HG02798 (cell line): Measurements from ENCODE around the gene CLRN3.

ENCODE experiments used
- ATAC-seq: cut with Tn5 transposase; IDR thresholded peaks from one replicate; pipeline ENCODE4 v1.9.1; 2021; ENCODE audit warnings: mild to moderate bottlenecking; ENCODE audit not compliant: unreplicated experiment, poor library complexity

The CLRN3 gene, protein sequence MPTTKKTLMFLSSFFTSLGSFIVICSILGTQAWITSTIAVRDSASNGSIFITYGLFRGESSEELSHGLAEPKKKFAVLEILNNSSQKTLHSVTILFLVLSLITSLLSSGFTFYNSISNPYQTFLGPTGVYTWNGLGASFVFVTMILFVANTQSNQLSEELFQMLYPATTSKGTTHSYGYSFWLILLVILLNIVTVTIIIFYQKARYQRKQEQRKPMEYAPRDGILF

DNA sequence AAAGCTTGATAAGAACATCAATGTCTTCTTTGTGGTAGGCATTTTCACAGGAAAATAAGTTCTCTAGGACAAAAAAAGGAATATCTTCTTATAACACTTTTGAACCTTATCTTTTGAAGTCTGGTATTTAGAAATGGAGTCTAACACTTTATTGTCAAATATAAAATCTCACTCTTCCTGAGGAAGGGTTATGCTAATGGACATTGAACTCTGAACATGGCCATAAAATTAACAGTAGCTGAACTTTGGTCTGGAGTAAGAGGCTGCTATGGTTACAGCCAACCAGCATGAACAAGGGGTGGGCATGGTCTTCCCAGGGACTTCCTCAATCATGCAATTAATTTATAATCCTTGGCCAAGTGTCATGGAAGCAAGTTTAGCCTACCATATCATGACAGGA is at the start of gene CLRN3:
CLRN3 (minus strand) TSS at position 199 of the 400 bp plus-strand sequence; CDS start at position 42, 157 bp downstream.
- no peak for ATAC-seq

DNA sequence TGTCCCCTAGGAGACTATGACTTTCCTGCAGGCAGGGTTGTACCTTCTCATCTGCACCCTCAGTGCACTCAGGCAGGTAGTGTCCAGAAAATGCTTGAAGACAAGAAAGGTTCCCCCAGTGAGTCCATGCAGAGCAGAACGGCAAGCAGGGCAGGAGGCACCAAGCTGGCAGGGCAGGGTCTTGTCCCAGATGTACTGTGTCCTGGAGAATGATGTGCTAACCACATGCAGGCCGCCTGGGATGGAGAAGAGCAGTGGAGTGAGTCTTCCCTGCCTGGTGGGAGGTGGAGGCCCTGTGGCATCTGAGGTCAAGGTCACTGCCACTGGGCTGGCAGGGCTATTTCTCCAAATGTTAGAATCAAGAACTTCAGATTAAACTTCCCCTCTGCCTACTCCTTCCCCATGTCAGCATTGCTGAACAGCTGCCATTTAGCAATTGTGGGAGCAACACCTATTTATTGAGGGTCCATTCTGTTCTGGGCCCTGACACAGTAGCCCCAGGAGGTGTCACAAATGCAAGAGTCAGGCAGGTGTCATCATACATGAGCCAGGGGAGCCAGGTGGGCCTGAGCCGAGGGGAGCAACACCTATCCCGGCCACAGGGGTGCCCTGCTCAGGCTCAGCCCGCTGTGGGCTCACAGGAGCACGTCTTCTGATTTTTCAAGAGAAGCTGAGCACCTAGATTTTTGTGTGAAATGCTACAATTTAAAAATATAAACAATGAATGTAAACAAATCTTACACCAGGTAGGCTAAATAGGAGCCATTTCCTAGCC is 48.3 kb upstream of the CLRN3 start:
- no peak for ATAC-seq

DNA sequence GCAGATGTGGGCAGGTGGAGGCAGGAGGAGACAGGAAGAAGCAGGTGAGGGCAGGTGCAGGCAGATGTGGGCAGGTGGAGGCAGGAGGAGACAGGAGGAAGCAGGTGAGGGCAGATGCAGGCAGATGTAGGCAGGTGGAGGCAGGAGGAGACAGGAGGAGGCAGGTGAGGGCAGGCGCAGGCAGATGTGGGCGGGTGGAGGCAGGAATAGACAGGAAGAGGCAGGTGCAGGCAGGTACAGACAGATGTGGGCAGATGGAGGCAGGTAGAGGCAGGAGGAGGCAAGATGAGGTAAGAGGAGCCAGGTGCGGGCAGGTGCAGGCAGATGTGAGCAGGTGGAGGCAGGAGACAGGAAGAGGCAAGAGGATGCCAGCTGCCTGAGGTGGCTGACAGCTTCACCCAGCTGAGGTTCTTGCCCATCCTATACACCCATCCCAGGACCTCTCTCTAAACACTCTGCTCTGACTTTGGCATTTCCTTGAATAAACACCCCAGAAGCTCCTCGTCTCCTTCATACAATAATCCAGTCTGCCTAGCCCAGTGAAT is 47.1 kb upstream of the CLRN3 start:
- no peak for ATAC-seq

DNA sequence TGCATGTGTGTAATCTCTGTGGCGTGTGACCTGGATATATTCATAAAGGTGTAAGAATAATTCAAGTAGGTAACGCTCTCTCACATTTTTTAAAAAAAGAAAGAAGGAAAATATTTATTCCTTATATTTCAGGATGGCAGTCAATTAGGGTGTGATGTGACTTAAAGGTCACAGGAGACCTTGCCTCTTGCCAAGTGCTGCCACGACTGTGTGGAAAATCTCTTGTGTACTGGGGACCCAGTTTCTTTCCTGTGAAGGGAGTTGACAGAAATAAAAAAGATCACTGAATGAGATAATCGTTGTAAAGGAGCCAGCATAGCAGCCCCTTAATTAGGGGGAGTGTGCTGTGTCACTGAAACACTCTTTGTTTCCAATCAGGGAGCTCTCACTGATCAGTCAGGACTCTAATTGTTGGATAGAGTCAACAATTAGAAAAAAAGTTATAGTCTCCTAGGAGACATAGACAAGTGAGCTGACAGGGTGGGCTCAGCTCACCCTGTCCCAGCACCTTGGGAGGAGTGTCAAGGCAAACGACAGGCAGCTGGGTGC is 45.2 kb upstream of the CLRN3 start:
- no peak for ATAC-seq

DNA sequence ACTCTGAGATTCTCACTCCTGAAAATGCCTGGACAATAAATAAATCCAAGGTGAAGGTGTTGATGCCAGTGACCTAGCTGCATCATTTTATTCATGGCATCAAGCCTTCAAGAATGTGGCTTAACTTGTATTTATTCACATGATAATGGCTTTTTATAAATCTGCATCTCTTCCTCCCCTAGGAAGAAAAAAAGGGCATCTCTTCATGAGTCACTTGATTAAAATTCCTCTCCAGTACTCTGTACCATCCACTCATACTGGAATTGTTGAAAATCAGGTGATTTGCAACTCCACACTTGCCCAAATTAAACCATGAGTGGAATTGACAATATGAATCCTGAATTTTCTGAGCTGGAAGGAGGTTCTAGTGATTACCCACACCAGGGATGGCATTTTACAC is 44.3 kb upstream of the CLRN3 start:
- ATAC-seq, result no peak

- ATAC-seq, result no peak
Measured at GRCh38 chr10:127935071-127935561, 42.4 kb upstream of the CLRN3 start.

- ATAC-seq, result no peak
Measured at GRCh38 chr10:127934383-127934782, 41.6 kb upstream of the CLRN3 start.

DNA sequence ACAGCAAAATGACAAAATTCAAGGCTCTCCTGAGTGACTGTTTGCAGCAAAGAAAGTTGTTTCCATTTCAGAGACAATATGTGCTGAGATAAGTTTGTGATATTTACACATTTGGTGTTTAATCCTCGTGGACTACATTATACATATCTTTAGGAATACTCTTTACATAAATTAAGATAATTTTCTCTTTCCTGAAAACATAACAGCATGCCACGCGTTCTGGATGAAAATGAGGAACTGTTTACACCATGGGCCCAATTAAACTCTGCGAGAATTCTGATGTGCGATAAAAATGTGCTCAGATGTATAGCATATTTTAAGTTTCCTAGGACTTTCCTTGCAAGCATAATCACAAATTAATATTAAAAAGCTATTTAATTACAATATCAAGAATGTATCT is 40.5 kb upstream of the CLRN3 start:
- no peak for ATAC-seq

- no peak for ATAC-seq
Measured at GRCh38 chr10:127932521-127933270, 40.0 kb upstream of the CLRN3 start.

DNA sequence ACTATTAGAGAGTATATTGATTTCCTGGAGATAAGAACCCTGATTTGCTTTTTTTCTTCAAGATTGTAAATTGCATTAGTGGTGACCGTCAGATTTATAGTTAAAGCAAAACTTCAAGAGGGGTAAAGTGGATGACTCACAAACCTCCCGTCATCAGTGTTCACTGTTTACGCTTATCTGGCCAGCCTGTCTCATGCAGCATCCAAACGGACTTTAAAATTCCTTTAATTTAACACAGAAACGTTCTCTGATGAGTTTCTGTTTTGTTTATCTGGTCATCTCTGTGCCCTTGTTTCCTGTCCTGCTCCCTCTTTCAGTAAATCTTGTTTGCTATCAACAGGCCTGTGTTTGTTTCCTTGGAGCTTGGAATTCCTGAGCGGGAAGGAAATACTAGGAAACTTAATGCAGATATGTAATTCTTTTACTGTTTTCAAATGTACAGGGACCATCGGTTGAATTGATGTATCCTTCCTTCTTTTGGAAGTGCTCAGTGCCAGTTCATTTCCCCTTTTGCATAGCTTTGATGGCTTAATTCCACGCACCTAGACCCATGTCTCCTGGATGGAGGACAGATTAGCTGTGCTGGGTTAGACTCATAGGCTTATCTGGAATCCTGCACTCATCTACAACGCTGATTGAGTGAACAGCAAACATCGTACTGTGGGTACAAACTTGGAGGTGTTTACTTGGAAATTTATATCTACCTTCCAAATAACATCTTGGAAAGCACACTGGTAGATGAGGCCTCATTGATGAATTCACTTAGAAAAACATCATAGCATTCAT is 35.5 kb upstream of the CLRN3 start:
- ATAC-seq, result no peak

GRCh38 chr10:127926455-127926854 is 33.7 kb upstream of the CLRN3 start:
- no peak for ATAC-seq

GRCh38 chr10:127925471-127926207 is 32.9 kb upstream of the CLRN3 start:
- ATAC-seq, result no peak

- ATAC-seq, result no peak
Measured at GRCh38 chr10:127923646-127924045, 30.9 kb upstream of the CLRN3 start.

DNA sequence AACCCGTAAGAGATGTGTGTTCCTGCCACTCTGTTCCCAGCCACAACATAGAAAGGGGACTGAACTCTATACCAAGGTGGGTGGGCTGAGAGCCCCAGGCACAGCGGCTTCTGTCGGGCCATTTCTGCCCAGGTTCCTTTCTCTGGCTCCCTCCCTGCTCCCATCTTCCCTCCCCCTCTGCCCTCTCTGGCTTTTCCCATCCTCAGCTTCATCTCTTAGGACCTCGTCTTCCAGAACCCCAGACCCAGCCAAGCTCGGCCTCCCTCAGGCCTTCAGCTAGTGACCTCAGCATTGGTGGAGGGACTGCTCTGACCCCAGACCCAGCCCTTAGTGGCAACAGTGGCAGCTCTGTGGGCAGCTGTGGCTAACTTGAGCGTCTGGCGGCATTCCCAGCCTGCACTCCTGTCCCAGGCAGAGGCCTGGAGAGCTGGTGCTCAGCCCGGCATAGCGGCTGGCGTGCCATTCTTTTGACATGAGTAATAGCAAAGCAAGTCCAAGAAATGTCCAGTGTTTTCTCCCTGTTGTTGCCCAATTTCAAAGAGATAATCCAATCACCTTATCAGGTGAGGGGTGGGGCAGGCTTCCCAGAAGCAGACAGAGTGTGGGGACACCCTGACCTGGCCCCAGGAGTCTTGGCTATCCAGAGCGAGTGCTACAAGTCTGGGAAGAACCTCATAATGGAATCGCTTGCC is 30.1 kb upstream of the CLRN3 start:
- ATAC-seq, result no peak

DNA sequence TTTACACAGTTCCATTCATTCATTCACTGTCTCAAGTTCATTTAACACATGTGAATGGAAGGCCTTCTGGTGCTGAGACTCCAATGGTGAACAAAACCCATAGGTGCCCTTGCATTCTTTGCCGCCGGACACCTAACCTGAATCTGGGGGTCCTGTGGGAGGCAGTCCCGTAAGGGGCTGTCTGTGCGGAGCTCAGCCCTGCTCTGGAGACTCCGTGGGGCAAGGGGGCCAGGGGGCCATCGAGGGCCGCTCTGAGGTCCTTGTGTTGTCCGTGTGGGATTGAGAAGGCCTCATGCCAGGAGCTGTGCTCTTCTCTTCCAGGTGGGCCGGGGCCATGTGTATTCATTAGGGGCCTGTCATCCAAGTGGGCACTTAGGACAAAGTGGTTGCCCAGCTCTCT is 29.5 kb upstream of the CLRN3 start:
- no peak for ATAC-seq

DNA sequence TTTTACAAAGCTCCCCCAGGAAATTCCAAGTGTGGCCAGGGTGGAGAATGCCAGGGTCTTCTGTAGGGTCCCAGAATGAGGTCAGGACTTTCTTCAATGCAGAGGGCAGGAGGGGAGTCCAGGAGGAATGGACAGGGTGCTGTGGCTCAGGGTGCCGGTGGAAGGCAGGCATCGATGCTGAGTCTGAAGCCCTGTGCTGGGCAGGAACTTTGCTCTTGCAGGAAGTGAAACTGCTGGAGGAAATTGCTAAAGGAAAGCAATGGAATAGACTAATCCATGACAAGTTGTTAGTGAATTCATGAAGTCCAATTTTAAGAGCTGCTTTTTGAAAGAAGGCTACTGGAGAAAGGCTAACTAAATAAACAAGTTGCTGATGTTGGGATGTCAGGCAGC is 29.0 kb upstream of the CLRN3 start:
- no peak for ATAC-seq

GRCh38 chr10:127921075-127921752 is 28.5 kb upstream of the CLRN3 start:
- no peak for ATAC-seq
